GM18861 (cell line): ENCODE results near the gene C9orf50.
"Not testable (repeated sequence)": the region's sequence is repeated elsewhere in the genome, so short reads cannot be mapped to it uniquely, and the experiment has no call there.

Experiments used
- ATAC-seq: cut with Tn5 transposase; IDR thresholded peaks from one replicate; pipeline ENCODE4 v1.9.1; 2021; ENCODE audit not compliant: unreplicated experiment

The C9orf50 gene

GRCh38 chr9:129620669-129621295 lies at the start of gene C9orf50:
Gene C9orf50, minus strand, starts transcription at chr9:129621101. Its CDS starts 527 bp downstream, at chr9:129620574.
- no peak for ATAC-seq

GRCh38 chr9:129669946-129670345 lies 49.0 kb upstream of the C9orf50 start:
- no peak for ATAC-seq

GRCh38 chr9:129669141-129669718 lies 48.3 kb upstream of the C9orf50 start:
- no peak for ATAC-seq

GRCh38 chr9:129667850-129668249 lies 46.9 kb upstream of the C9orf50 start:
- ATAC-seq = no peak

- no peak for ATAC-seq
Measured at GRCh38 chr9:129667378-129667777, 46.5 kb upstream of the C9orf50 start.

- no peak for ATAC-seq
Measured at GRCh38 chr9:129666575-129666974, 45.7 kb upstream of the C9orf50 start.

- ATAC-seq = no peak
Measured at GRCh38 chr9:129665814-129666520, 45.1 kb upstream of the C9orf50 start.

- ATAC-seq = no peak
Measured at GRCh38 chr9:129665389-129665775, 44.5 kb upstream of the C9orf50 start, which contains the start of gene PRRX2. Gene PRRX2, plus strand, starts transcription at chr9:129665647. Its CDS starts 221 bp downstream, at chr9:129665868.

- no peak for ATAC-seq
Measured at GRCh38 chr9:129664746-129665388, 44.0 kb upstream of the C9orf50 start.

GRCh38 chr9:129662239-129662638 lies 41.3 kb upstream of the C9orf50 start:
- ATAC-seq = not testable (repeated sequence)

- ATAC-seq = no peak
Measured at GRCh38 chr9:129661029-129661428, 40.1 kb upstream of the C9orf50 start.

- ATAC-seq = no peak
Measured at GRCh38 chr9:129656795-129657390, 36.0 kb upstream of the C9orf50 start.

- no peak for ATAC-seq
Measured at GRCh38 chr9:129655696-129656095, 34.8 kb upstream of the C9orf50 start.

- no peak for ATAC-seq
Measured at GRCh38 chr9:129655154-129655553, 34.3 kb upstream of the C9orf50 start.

- no peak for ATAC-seq
Measured at GRCh38 chr9:129654554-129655040, 33.7 kb upstream of the C9orf50 start.

GRCh38 chr9:129653823-129654553 lies 33.1 kb upstream of the C9orf50 start:
- no peak for ATAC-seq

GRCh38 chr9:129650680-129651235 lies 29.9 kb upstream of the C9orf50 start:
- ATAC-seq = no peak

- ATAC-seq = no peak
Measured at GRCh38 chr9:129649726-129650679, 29.1 kb upstream of the C9orf50 start.

- no peak for ATAC-seq
Measured at GRCh38 chr9:129648764-129649115, 27.8 kb upstream of the C9orf50 start.
